Nephron progenitor cell (in vitro differentiated cells): ENCODE results near the gene KLHL25.
A peak's percentile ranks its signal among the peaks of the same experiment; 100 is the strongest.

ENCODE experiments used
- DNase-seq: peaks from one replicate; pipeline ENCODE4 v3.0.0; 2021
- H3K27ac Mint-ChIP-seq: 2 replicates; pipeline ENCODE4 v1.8.0; 2021; ENCODE audit warnings: mild to moderate bottlenecking, moderate library complexity, mixed read lengths
- H3K27me3 Mint-ChIP-seq: 2 replicates; pipeline ENCODE4 v1.8.0; 2021; ENCODE audit warnings: mild to moderate bottlenecking, low read depth, mixed read lengths; ENCODE audit not compliant: poor library complexity
- H3K36me3 Mint-ChIP-seq: 2 replicates; pipeline ENCODE4 v1.8.0; 2021; ENCODE audit warnings: low read depth, mixed read lengths
- H3K4me1 Mint-ChIP-seq: 2 replicates; pipeline ENCODE4 v1.8.0; 2021; ENCODE audit warnings: mixed read lengths
- H3K4me3 Mint-ChIP-seq: 2 replicates; pipeline ENCODE4 v1.8.0; 2021; ENCODE audit warnings: mild to moderate bottlenecking, moderate library complexity, mixed read lengths
- H3K9me3 Mint-ChIP-seq: 2 replicates; pipeline ENCODE4 v1.8.0; 2021; ENCODE audit warnings: mild to moderate bottlenecking, moderate library complexity, mixed read lengths
- TF ChIP-seq, protein P1 (sequence below): fragments of 200-600 bp; sonication (generic); IDR thresholded peaks from 2 replicates; pipeline ENCODE4 v1.5.0; 2021; ENCODE audit warnings: antibody characterized with exemption

Gene KLHL25

DNA sequence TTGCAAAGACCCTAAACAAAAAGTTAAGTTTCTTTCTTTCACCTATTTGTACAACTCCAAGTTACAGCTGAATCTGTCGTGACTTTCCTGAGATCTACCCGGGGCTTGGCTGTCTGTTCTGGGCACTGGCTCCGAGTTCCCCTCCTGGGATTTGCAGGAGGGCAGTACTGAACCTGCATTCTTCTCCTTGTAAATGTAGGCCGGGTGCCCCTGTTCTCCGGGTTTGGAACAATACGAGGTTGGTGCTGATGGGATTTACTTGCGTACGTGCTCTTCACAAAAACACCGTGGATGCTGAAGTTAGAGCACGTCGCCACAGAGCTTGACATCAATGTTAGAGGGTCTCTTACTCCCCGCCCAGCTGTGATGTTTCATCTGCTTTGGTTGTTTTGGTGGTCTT, 48.1 kb downstream of the KLHL25 start:
- Mint-ChIP-seq H3K4me3 (no peak overlapping the region), H3K36me3 (peaks cover 57% of the 10 kb centered on the region)

DNA sequence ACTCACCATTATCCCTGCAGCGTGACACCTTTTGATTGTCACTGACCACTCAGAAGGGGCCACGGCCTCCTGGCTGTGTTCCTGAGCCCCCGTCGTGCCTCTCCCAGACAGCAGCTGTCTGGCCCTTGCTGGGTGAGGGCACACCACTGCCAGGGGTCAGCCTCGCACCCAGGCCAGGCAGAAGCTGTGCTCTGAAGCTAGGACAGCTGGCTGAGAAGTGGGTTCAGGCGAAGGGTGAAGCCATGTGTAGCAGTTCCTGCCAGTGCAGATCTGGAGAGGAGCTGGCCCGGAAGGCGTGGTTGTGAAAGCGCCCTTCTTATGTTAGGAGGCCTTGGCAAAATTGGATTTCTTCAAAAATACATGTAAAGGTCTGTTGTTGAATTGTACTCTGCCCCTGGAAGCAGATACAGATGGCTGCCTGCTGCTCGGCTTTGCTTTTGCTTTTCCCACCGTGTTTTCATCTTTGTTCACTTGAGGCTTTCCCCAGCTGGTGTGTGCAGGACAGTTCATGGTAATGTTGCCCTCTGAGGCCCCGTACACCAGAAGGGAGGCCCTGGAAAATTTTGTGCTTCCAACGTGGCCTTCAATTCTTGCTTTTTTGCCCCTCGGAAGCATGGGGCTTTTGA, 49.1 kb downstream of the KLHL25 start:
- H3K9me3 Mint-ChIP-seq = no peaks in the 10 kb centered on the region
- H3K27ac Mint-ChIP-seq = peak overlapping the region; percentile 82
- peaks cover 41% of the 10 kb centered on the region for H3K4me1 Mint-ChIP-seq
- TF ChIP-seq, protein P1, sequence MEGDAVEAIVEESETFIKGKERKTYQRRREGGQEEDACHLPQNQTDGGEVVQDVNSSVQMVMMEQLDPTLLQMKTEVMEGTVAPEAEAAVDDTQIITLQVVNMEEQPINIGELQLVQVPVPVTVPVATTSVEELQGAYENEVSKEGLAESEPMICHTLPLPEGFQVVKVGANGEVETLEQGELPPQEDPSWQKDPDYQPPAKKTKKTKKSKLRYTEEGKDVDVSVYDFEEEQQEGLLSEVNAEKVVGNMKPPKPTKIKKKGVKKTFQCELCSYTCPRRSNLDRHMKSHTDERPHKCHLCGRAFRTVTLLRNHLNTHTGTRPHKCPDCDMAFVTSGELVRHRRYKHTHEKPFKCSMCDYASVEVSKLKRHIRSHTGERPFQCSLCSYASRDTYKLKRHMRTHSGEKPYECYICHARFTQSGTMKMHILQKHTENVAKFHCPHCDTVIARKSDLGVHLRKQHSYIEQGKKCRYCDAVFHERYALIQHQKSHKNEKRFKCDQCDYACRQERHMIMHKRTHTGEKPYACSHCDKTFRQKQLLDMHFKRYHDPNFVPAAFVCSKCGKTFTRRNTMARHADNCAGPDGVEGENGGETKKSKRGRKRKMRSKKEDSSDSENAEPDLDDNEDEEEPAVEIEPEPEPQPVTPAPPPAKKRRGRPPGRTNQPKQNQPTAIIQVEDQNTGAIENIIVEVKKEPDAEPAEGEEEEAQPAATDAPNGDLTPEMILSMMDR = no peak
- peaks cover 67% of the 10 kb centered on the region for H3K36me3 Mint-ChIP-seq
- no peaks in the 10 kb centered on the region for H3K27me3 Mint-ChIP-seq
- DNase-seq = no peak
- no peak overlapping the region for H3K4me3 Mint-ChIP-seq

More for the DNA sequence above, 48.1 kb downstream of the KLHL25 start:
- TF ChIP-seq, protein P1 = no peak
- no peak for DNase-seq
- peak overlapping the region; percentile 45 for H3K27ac Mint-ChIP-seq
- H3K9me3 Mint-ChIP-seq = no peaks in the 10 kb centered on the region
- H3K27me3 Mint-ChIP-seq = no peaks in the 10 kb centered on the region
- H3K4me1 Mint-ChIP-seq = peaks cover 51% of the 10 kb centered on the region

DNA sequence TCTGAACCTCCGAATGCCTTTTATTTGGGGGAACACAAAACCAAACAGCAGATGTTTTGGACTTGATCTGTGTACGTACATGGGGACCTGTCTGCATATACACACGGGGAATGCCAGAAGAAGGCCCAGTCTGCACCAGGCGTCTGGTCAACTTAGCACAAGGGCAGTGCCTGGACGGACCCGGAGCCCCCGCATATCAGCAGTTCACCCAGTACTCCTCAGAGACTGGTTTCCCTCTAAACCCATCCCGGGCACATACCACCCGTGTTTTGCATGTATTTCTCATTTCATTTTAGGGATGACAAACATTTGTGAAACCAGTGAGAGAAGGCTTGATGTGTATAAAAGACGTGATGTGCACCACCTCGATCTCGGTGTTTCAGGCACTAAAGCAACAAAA, 49.7 kb downstream of the KLHL25 start:
- Mint-ChIP-seq H3K27ac (no peak overlapping the region), H3K9me3 (no peaks in the 10 kb centered on the region), H3K27me3 (no peaks in the 10 kb centered on the region), H3K4me3 (no peak overlapping the region), H3K36me3 (peaks cover 73% of the 10 kb centered on the region), H3K4me1 (peaks cover 34% of the 10 kb centered on the region)
- DNase-seq = no peak
- TF ChIP-seq, protein P1 = no peak

GRCh38 chr15:85744579-85744978, 50.1 kb downstream of the KLHL25 start:
- no peaks in the 10 kb centered on the region for H3K27me3 Mint-ChIP-seq
- no peak for DNase-seq
- peak overlapping the region; percentile 45 for H3K27ac Mint-ChIP-seq
- no peaks in the 10 kb centered on the region for H3K9me3 Mint-ChIP-seq
- peaks cover 32% of the 10 kb centered on the region for H3K4me1 Mint-ChIP-seq
- H3K4me3 Mint-ChIP-seq = no peak overlapping the region
- TF ChIP-seq, protein P1 = no peak
- peaks cover 78% of the 10 kb centered on the region for H3K36me3 Mint-ChIP-seq

DNA sequence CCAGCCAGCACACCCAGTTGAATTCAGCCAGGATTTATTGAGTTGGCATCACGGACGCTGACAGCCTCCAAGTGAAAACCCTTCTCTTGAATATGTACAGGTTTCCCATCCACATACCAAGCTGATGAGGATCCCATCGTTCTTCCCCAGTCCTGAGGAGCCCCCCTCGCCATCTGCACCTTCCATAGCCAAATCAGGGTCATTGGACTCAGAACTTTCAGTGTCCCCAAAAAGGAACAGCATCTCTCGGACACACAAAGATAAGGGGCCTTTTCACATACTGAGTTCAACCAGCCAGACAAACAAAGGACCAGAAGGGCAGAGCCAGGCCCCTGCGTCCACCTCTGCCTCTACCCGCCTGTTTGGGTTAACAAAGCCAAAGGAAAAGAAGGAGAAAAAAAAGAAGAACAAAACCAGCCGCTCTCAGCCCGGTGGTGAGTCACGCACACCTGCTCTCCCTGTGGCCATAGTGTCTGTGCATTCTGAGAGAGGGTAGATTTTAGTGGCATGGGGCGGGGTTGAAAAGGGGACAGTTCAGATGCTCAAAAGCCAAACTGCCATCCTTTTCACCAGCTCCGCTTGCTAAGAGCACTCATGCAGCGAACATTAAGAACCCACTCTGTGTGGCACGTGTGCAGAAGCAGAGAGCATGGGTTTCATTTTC, 51.2 kb downstream of the KLHL25 start:
- Mint-ChIP-seq H3K4me1 (peaks cover 22% of the 10 kb centered on the region), H3K9me3 (no peaks in the 10 kb centered on the region), H3K27ac (no peak overlapping the region), H3K4me3 (no peak overlapping the region), H3K27me3 (no peaks in the 10 kb centered on the region), H3K36me3 (peaks cover 79% of the 10 kb centered on the region)
- TF ChIP-seq, protein P1 = no peak
- no peak for DNase-seq
